NOMO-1 treated with DMSO at 0.1 percent for 48 hours (cell line): ENCODE measurements around the gene RBM19.

Source experiments
- DNase-seq: peaks from one replicate; lab custom pipeline; 2025; ENCODE audit not compliant: unreplicated experiment; lab: John Stamatoyannopoulos, UW

RBM19 gene

DNA sequence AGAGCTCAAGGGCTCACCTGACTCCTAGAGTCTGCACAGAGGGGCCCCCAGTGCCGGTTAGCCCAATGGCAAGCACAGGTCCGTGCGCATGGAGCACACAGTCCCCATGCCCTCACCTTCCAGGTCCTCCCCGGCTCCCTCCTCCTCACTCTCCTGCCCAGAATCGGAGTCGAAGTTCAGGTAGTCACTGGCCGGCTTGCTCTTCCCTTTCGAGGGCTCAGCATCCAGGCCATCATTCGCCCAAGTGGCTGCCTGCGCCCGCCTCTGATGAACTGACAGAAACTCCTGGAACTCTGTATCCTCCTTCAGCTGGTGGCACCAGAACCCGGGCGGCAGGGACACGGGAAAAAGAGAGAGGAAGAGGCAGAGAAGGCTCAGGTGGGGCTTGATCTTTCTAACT is 7.0 kb downstream of the RBM19 start:
- no peak for DNase-seq

DNA sequence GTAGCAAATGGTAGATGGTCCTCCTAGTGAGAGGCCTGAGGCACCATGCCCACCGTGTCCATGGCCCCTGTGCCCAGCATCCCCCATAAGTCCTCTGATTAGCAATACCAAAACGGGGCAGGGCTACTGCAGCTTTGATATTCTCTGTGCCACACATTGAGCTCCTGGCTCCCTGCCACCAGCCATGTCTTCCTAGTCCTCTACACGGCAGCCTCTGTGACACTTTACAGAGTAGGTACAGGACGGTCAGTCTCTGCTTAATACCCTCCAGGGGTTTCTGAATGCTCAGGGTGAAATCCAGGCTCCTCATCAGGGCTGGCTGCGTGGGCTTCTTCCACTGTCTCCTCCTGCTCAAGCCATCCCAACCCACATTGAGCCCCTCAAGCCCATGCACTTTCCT is 8.0 kb downstream of the RBM19 start:
- DNase-seq = no peak

DNA sequence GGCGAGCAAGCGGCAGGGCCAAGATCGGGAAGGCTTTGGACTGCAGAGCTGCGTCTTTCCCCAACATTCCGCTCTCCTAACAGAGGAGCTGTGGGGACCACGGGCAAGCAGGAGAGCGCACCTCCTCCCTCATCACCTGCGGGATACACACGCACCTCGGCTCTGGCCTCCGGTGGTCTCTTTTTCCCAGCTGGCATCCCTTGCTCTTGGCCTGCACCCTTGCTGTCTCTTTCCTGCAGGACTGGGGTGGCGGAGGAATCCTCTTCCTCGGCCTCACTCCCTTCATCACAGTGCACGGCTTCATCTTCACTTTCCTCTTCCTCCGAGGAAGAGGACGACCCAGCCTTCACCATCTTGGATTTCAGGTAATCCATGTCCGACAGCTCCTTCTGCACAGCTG is 8.5 kb downstream of the RBM19 start:
- no peak for DNase-seq

DNA sequence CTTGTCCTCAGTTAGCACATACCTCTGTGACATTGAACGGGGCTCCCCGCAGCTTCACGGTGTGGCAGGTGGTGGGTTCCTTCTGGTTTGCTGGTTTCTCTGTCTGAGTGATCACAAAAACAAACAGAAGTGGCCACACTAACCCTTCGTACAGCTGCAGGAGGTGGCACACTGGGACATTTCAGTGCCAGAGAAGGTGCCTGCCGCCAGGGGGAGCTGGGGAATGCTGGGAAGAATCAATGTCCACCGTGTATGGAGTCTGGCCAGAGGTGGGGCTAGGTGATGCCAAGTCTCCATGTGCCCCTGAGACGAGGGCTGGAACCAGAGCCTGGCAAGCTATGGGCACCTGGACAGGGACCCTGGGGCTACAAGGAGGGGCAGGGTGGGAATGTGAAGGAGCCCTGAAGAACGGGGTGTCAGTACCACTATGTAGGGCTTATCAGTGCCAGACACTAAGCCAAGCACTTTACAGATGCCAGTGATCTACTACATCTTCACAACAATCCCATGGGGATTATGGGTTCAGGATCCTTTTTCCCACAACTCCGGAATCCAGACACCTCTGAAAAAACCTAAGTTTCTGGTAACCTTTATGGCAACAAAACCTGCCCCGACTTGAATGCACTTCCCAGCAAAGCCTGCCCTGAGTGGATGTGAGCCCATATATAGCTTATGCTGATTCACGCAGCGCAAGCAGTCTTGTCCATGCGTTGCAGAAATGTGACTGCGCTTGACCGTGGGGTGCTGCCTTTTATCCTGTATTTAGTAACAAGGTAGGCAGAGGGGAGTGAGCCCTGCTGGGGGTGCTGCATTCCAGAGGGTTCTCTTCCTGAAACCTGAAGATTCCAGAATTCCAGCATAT is 10.8 kb downstream of the RBM19 start:
- DNase-seq = no peak

GRCh38 chr12:113954547-113954946 is 11.6 kb downstream of the RBM19 start:
- DNase-seq = no peak

GRCh38 chr12:113950873-113951272 is 15.3 kb downstream of the RBM19 start:
- no peak for DNase-seq

DNA sequence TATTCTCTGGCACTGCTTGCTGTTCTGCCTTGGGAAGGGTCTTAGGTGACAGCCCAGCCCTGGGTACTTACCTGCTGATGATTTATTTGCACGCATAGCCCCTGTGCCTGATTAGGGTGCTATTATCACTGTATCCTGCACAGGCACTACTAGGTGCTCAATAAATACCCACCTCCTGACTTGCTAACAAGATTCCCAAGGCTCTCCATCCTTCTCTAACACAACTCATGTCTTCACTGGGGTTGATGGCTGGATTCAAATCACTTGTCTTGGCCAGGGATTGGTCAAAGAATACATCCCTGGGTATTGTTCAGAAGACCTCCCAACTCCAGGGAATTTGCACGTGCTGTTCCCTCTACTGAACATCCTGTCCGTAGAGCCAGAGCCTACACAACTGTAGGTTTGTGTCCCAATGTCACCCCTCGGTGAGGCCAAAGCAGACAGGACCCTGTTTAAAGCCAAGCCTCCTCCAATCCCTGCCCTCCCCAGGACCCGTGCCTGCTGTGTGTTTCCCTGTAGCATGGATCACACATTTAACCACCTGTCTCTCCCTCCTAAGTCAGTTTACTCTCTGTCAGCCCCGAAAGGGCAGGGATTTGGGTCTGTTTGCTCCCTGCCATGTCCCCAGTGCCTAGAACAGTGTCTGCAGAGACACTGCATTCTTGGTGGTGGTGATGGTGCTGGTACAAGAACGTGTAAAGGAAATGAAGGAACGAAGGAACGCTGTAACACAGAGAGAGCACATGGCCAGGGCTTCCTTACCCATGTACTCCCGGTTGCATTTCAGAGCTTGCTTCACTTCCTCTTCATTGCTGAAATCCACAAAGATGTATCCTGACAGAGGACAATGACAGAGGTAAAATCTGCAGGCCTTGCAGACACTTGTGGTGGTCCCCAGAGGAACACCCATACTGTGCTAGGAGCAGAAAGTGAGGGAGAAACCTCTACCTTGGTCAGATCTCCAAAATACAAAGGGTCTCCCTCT is 16.5 kb downstream of the RBM19 start:
- DNase-seq = no peak

- DNase-seq = no peak
Measured at GRCh38 chr12:113948151-113948914, 17.8 kb downstream of the RBM19 start.

- DNase-seq = no peak
Measured at GRCh38 chr12:113946175-113946574, 19.9 kb downstream of the RBM19 start.

DNA sequence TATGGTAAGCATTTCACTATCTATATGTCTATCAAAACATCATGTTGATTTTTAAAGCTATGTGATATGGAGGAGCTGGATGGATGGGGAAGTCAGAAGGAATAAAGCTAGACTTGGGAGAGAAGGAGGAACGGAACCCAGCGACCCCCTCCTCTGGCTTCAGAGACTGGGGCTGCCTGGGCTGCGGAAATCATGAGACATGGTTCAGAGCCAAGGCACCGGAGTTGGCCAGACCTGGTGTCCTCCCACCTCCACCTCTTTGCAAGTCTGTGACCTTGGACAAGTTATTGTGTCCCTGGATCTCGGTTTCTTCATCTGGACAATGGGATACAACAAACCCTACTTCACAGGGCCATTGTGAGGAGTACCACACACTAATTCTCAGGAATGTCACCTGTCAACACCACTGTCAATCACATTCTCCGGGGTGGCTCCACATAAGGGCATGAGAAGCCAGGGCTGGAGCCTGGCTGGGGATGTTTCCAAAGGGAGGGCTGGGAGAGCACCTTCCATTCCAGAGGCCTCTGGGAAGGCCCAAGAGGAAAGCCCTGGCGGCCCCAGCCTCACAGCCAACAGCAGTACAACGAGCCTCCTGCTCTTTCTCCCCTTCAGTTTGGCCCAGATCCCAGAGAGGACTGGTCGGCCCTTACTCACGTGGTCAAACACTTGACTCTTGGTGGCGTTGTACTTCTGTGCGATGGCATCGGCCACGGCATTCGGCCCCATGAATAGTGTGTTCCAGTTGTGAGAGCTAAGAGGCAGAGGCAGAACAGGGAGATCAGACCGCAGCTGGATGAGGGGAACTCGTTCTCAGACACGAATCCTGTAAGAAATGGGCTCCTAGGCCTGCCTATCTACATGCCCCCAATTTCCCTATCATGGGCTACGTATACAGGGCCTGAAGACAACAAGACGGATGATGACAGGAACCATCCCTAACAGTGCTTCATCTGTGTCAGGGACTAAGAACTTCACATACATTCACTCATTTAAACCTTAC is 20.7 kb downstream of the RBM19 start:
- no peak for DNase-seq

DNA sequence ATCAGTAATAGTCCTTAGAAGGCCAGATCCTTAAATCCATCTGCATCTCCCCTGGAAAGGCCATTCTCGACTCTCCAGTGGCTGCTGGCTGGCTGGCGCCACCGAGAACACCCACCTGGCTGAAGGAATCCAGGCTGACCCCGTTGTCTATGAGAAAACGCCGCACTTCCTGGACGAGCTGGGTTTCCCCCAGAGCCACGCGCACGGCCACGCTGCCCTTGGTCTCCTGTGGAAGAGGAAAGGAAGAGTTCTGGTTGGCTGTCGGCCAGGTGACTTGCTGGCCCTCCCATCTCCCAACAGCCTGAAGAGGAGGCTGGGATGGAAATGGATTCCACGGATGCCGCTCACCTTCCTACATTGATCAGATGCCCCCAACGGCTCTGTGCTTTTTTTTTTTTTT is 23.9 kb downstream of the RBM19 start:
- no peak for DNase-seq

DNA sequence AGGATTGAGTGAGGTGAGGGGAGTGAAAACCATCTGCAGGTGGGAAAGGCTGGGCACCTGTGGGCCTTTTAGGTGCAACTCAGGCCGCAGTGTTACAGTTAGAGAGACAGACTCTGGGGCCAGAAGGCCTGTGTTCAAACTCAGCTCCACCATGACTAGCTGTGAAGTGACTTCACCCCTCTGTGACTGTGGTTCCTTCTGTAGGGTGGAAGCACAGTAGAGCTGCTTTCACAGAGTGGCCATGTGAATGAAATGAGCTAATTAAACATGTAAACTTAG is 25.0 kb downstream of the RBM19 start:
- no peak for DNase-seq

DNA sequence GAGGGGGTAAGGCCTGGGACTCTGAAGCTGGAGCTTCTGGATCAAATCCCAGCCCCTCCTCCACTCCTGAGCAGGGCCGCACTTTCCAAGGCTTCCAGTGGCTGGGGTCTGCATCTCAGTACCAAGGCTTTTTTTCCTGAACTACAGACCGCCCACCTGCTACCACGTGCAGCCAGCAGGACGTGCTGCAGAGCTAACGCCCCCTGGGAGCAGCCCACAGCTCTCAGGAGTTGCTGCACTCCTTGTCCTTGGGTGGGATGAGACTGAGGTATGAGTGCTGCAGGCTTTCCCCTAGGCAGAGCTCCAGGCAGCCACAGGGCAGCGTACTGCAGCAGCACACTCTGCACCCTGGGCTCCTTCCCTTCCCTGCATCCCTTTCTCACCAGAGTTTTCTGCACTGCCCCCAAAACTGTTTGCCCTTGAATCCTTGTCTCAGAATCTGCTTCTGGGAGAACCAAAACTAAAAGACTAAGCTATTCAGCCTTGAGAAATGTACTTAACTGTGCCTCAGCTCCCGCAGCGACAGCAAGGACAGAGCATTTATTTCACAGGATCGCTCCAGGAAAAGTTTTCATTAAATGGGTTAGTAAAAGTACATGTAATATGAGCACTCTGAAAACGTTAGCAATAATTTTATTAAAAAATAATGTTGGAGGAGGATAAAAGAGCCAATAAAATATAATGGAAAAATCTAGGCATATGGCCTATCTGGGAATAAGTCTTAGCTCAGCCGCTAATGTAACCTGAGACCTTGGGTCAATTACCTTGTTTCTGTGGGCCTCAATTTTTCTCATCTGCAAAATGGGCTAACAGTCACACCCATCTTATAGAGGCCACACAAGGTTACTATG is 25.5 kb downstream of the RBM19 start:
- DNase-seq = no peak

- DNase-seq = no peak
Measured at GRCh38 chr12:113939867-113940266, 26.3 kb downstream of the RBM19 start.

DNA sequence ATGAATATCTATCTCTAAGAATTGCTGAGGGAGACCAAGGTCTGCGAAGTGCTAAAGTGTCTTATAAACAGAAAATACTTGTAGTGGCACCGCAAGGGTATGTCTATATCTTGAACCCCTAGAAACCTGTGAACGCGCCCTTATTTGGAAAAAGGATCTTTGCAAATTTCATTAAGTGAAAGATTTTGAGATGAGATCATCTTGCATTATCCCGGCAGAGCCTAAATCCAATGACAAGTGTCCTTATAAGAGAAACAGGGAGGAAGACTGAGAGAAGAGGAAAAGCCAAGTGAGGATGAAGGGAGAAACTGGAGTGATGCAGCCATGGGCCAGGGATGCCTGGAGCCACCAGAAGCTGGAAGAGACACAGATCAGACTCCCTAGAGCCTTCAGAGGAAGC is 27.7 kb downstream of the RBM19 start:
- DNase-seq = no peak

GRCh38 chr12:113936460-113936859 is 29.7 kb downstream of the RBM19 start:
- no peak for DNase-seq

DNA sequence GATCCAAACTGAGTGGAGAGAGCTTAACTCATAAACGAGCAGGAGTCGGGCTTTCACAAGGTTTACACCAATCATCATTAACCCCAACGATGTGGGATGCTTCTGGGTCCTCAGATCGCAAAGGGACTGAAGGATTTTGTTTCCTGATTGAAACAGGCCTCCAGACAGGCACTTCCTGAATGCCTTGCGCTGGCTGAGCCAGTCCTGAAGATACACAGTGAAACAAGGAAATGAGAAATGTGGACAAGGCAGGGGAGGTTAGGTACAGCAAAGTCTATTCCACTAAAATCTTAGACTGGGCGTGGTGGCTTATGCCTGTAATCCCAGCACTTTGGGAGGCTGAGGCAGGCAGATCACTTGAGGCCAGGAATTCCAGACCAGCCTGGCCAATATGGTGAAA is 30.7 kb downstream of the RBM19 start:
- DNase-seq = no peak

DNA sequence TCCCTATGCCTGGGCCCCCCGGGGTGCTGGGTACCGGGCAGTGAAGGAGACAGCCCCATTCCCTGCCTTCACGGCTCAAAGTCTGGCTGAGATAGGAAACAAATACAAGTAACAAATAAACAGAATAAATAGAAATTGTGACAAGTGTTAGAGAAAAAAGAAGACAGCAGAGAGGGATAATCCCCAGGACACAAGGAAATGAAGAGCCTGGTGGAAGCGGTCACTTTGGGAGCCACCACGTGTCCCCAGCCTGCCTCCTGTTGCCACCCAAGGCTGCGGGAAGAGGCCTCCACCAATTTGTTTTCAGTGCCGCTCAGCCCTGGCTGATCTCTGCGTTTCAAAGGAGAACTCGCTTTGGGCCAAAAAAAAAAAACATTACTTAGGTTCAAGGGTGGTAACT is 31.2 kb downstream of the RBM19 start:
- DNase-seq = no peak

- DNase-seq = no peak
Measured at GRCh38 chr12:113934060-113934814, 31.9 kb downstream of the RBM19 start.
